Activated T-cell treated with anti-CD3 and anti-CD28 coated beads for 4 hours (primary cell): ENCODE data around the gene DFFA.
"Not testable (repeated sequence)": the region's sequence is repeated elsewhere in the genome, so short reads cannot be mapped to it uniquely, and the experiment has no call there.

ENCODE experiments used
- DNase-seq: peaks from one replicate; pipeline ENCODE4 v3.0.0-alpha.2; 2020

DFFA gene

GRCh38 chr1:10504249-10504648 lies 31.9 kb upstream of the DFFA start:
- no peak for DNase-seq

GRCh38 chr1:10502206-10502605 lies 29.9 kb upstream of the DFFA start:
- DNase-seq = no peak

GRCh38 chr1:10498231-10498630 lies 25.9 kb upstream of the DFFA start:
- no peak for DNase-seq

GRCh38 chr1:10497109-10497508 lies 24.8 kb upstream of the DFFA start:
- no peak for DNase-seq

GRCh38 chr1:10495952-10496351 lies 23.6 kb upstream of the DFFA start:
- no peak for DNase-seq

GRCh38 chr1:10495475-10495817 lies 23.1 kb upstream of the DFFA start:
- DNase-seq = no peak

GRCh38 chr1:10494754-10495474 lies 22.6 kb upstream of the DFFA start:
- DNase-seq = peak; percentile 78

GRCh38 chr1:10494418-10494753 lies 22.1 kb upstream of the DFFA start:
- no peak for DNase-seq

- DNase-seq = no peak
These were observed 18.1 kb upstream of the DFFA start for GRCh38 chr1:10490286-10490970.

- DNase-seq = no peak
These were observed 17.1 kb upstream of the DFFA start for GRCh38 chr1:10489291-10490055.

GRCh38 chr1:10484521-10484920 lies 12.2 kb upstream of the DFFA start:
- DNase-seq = no peak

GRCh38 chr1:10480614-10481013 lies 8.3 kb upstream of the DFFA start:
- DNase-seq = no peak

GRCh38 chr1:10479296-10479695 lies 7.0 kb upstream of the DFFA start:
- DNase-seq = no peak

- DNase-seq = no peak
These were observed 3.2 kb upstream of the DFFA start for GRCh38 chr1:10475510-10475909.

- peak; percentile 79 for DNase-seq
These were observed 2.5 kb upstream of the DFFA start, which contains the start of gene PEX14 for GRCh38 chr1:10474613-10475507. PEX14 (plus strand) TSS chr1:10474950; CDS start chr1:10474967, 17 bp downstream.

- DNase-seq = not testable (repeated sequence)
These were observed 1.9 kb upstream of the DFFA start for GRCh38 chr1:10474309-10474612.

- no peak for DNase-seq
These were observed 926 bp upstream of the DFFA start for GRCh38 chr1:10473145-10473765.

GRCh38 chr1:10471411-10472219 lies 714 bp downstream of the DFFA start:
- no peak for DNase-seq

- DNase-seq = no peak
These were observed 2.3 kb downstream of the DFFA start for GRCh38 chr1:10470043-10470442.

- DNase-seq = no peak
These were observed 5.3 kb downstream of the DFFA start for GRCh38 chr1:10467078-10467477.

- DNase-seq = no peak
These were observed 13.1 kb downstream of the DFFA start for GRCh38 chr1:10459184-10459583.

- DNase-seq = no peak
These were observed 14.5 kb downstream of the DFFA start for GRCh38 chr1:10457875-10458274.
